Measurements from ENCODE around the gene HCN1.

- no peak for TF ChIP-seq CTCF (IDR thresholded peaks at IDR 0.05; ENCODE audit: insufficient read depth, low read length)
- no peak for TF ChIP-seq REST (IDR thresholded peaks at IDR 0.05; ENCODE audit: insufficient replicate concordance, low read depth)
- no peak for TF ChIP-seq GABPA (IDR thresholded peaks at IDR 0.05; ENCODE audit: low read depth)
- no peak for TF ChIP-seq POLR2AphosphoS5 (IDR thresholded peaks at IDR 0.05; ENCODE audit: low read depth)
Observed at GRCh38 chr5:45741110-45741509, 44.9 kb upstream of the HCN1 start.

Data from HL-60 (cell line).